BE2C (cell line): Measurements from ENCODE around the gene DLG2.

ENCODE experiments used
- DNase-seq: peaks from one replicate; pipeline ENCODE4 v3.0.0-alpha.2; 2020
- H3K27me3 ChIP-seq: fragments of 250-450 bp; sonication (Bioruptor Pico); 2 replicates; pipeline ENCODE4 v1.5.1; 2020; ENCODE audit warnings: mild to moderate bottlenecking
- H3K36me3 ChIP-seq: fragments of 250-450 bp; sonication (Bioruptor Pico); 2 replicates; pipeline ENCODE4 v1.5.1; 2020; ENCODE audit warnings: mild to moderate bottlenecking
- H3K4me1 ChIP-seq: fragments of 250-450 bp; sonication (Bioruptor Pico); 2 replicates; pipeline ENCODE4 v1.5.1; 2020
- H3K4me3 ChIP-seq: 2 replicates; pipeline ENCODE4 v1.5.1; 2011; ENCODE audit warnings: low read depth, low read length
- H3K9me3 ChIP-seq: fragments of 250-450 bp; sonication (Bioruptor Pico); 2 replicates; pipeline ENCODE4 v1.5.1; 2020
- TF ChIP-seq, protein P1 (sequence below): IDR thresholded peaks from 2 replicates; pipeline ENCODE4 v1.5.1; 2012; ENCODE audit warnings: mild to moderate bottlenecking, low read depth, low read length

Gene DLG2

DNA sequence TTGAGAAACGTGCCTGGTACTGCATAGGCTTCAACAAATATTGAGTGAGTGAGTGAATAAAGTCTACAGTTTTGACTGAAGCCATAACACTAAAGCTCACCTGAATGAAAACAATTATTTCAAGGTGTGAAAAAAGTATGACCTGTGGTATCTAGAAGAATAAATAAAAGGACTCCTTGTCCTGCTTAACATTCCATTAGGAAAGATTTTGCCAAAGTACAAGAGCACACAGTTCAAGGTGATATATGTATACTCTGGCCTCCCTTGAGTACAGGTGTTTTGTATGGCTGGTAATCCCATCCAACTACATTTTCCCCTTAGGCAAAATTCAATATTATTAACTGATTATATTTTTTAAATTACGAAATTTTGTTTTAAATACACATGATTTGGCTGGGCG, 39.5 kb upstream of the DLG2 start:
- Histone ChIP-seq H3K4me1 (no peaks in the 10 kb centered on the region), H3K36me3 (no peaks in the 10 kb centered on the region; the same call in 1 of the 2 replicates), H3K27me3 (no peaks in the 10 kb centered on the region), H3K4me3 (no peak overlapping the region), H3K9me3 (no peaks in the 10 kb centered on the region)
- TF ChIP-seq, protein P1, sequence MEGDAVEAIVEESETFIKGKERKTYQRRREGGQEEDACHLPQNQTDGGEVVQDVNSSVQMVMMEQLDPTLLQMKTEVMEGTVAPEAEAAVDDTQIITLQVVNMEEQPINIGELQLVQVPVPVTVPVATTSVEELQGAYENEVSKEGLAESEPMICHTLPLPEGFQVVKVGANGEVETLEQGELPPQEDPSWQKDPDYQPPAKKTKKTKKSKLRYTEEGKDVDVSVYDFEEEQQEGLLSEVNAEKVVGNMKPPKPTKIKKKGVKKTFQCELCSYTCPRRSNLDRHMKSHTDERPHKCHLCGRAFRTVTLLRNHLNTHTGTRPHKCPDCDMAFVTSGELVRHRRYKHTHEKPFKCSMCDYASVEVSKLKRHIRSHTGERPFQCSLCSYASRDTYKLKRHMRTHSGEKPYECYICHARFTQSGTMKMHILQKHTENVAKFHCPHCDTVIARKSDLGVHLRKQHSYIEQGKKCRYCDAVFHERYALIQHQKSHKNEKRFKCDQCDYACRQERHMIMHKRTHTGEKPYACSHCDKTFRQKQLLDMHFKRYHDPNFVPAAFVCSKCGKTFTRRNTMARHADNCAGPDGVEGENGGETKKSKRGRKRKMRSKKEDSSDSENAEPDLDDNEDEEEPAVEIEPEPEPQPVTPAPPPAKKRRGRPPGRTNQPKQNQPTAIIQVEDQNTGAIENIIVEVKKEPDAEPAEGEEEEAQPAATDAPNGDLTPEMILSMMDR, result no peak
- DNase-seq, result no peak

DNA sequence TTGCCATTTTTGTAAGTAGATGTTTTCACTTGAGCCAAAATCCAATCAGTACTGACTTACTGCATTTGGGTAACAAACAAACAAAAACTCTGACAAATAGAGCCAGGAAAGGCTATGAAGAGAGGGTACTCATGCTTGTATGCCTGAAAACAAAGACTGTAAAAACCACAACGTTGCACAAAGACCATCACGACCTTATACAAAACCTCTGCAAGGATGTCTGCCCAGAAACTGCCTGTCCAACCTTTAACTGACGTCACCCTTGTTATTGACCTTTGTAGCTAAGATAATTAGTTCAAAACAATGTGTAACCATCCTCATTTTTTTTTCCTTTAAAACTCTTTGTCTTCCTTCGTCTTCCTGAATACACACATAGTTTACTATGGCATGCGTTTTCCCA, 38.6 kb upstream of the DLG2 start:
- TF ChIP-seq, protein P1, result no peak
- DNase-seq, result no peak
- H3K4me3 ChIP-seq, result no peak overlapping the region
- H3K27me3 ChIP-seq, result no peaks in the 10 kb centered on the region
- no peaks in the 10 kb centered on the region for H3K4me1 ChIP-seq
- no peaks in the 10 kb centered on the region for H3K9me3 ChIP-seq
- peaks cover 6% of the 10 kb centered on the region for H3K36me3 ChIP-seq

DNA sequence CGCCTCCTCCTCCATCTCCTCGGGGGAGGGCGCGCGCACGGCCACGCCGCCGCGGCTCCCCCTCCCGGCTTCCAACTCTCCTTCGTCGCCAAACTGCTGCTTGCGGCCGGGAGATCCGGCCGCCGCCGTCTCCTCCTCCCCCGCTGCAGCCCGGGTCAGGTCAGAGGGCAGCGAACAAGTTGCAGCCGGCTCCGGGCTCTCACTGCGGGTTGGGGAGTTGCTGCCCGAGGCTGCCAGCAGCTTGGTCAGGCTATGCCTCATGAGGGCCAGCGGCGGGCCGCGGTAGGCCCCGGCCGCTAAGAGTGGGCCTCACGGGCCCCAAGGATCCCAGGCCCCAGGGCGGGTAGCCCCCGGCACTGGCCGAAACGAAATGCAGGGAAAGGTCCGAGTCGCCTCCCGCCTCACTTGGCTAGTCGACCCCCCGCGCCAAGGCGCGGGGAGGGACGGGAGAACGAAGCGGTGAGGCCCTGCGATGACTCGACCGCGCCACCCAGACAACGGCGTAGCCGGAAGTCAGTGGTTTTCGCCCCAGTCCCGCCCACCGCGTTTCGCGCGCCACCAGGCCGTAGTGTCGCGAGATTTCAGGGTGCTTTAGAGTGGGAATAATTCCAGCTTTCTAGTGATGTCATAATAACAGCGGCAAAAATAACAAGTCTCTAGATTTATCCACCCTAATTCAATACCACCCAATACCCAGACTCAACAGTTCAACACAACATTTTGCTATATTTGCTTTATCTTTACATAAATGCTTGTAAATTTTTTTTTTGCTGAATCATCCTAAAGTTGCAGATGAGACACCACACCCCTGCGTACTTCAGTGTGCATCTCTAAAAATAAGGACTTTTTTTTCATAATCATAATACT, 37.7 kb upstream of the DLG2 start, which contains the start of gene CREBZF:
TSS of gene CREBZF (minus strand) at position 515 of the 867 bp plus-strand sequence. CDS start at position 261, 254 bp downstream.
- TF ChIP-seq, protein P1, result no peak
- no peaks in the 10 kb centered on the region for H3K27me3 ChIP-seq
- no peaks in the 10 kb centered on the region for H3K9me3 ChIP-seq
- H3K36me3 ChIP-seq, result peaks cover 15% of the 10 kb centered on the region
- H3K4me1 ChIP-seq, result no peaks in the 10 kb centered on the region
- peak within 1 kb of the TSS; percentile 92 for H3K4me3 ChIP-seq
- peak; percentile 95 for DNase-seq

DNA sequence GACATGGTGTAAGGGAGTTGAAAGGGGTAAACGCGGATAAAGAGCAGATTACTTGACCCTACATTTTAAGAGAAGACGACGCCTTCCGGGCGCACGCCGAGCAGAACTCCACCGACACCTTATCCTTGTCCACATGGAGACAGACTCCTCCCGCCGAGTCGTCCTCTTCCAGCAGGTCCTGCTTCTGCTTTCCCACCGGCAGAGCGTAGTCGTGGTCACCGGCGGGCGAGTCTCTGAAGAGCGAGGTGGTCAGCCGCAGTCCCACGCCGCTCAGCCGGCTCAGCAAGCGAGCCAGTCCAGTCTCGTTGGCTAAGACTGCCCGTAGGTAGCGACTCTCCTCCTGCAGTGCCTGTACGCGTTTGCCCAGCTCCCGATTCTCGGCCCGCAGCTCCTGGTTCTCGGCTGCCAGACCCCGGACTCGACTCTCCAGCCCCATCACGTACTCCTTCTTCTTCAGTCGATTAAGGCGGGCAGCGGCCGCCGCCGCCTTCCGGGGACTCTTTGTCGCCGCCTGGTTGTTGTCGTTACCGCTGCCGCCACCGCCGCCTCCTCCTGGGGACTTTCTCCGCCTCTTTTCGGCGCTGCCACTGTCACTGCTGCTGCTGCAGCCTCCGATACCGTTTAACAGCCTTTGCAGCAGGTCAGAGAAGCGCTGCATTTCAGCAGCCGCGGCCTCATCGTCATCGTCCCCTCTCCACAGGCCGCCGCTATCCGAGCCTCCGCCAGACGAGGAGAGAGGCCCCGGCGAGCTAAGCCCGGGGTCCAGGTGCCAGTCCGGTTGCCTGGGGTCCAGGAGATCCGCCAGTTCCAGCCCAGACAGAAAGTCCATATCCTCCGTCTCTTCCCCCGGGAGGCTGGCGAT, 36.8 kb upstream of the DLG2 start:
- H3K36me3 ChIP-seq, result peaks cover 24% of the 10 kb centered on the region
- H3K9me3 ChIP-seq, result no peaks in the 10 kb centered on the region
- DNase-seq, result peak; percentile 85
- H3K27me3 ChIP-seq, result no peaks in the 10 kb centered on the region
- H3K4me3 ChIP-seq, result peak overlapping the region; percentile 92
- no peaks in the 10 kb centered on the region for H3K4me1 ChIP-seq
- TF ChIP-seq, protein P1, result peak; percentile 59

DNA sequence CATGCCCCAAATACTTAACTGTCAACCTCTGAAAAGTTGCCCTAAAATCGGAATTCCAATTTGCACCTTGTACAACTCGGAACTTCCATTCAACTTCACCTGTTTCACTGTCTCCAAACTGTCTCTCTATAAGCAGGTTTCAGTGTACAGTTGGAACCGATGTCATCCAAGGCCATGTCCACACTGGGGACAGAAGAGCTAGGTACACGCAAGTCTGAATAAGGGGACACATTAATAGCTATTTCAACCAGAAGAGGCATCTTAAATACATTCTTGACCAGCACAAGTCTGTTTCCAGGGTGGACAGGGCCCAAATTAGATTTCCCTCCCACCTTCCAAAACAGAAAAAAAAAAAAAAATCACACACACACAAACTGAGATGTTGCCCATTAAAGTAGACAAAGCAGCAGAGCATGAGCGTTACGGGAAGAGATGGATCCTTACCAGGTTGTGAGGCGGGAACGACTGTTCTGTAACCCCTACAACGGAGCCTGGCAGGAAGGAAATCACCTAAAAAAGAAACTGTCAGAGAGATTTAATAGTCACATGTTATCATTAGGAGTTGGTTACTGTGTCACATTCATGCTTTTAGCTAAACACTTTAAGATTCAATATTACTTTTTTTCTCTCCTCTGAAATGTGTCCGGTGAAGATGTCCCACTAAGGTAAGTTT, 36.1 kb upstream of the DLG2 start:
- no peak for DNase-seq
- TF ChIP-seq, protein P1, result no peak
- H3K36me3 ChIP-seq, result peaks cover 30% of the 10 kb centered on the region

More for the DNA sequence above, 36.1 kb upstream of the DLG2 start:
- Histone ChIP-seq H3K4me3 (peak overlapping the region; percentile 92), H3K9me3 (no peaks in the 10 kb centered on the region), H3K4me1 (no peaks in the 10 kb centered on the region), H3K27me3 (no peaks in the 10 kb centered on the region)
